ENCODE results near the gene FRMPD3.
"Not testable (repeated sequence)": the region's sequence is repeated elsewhere in the genome, so short reads cannot be mapped to it uniquely, and the experiment has no call there.

Gene FRMPD3

DNA sequence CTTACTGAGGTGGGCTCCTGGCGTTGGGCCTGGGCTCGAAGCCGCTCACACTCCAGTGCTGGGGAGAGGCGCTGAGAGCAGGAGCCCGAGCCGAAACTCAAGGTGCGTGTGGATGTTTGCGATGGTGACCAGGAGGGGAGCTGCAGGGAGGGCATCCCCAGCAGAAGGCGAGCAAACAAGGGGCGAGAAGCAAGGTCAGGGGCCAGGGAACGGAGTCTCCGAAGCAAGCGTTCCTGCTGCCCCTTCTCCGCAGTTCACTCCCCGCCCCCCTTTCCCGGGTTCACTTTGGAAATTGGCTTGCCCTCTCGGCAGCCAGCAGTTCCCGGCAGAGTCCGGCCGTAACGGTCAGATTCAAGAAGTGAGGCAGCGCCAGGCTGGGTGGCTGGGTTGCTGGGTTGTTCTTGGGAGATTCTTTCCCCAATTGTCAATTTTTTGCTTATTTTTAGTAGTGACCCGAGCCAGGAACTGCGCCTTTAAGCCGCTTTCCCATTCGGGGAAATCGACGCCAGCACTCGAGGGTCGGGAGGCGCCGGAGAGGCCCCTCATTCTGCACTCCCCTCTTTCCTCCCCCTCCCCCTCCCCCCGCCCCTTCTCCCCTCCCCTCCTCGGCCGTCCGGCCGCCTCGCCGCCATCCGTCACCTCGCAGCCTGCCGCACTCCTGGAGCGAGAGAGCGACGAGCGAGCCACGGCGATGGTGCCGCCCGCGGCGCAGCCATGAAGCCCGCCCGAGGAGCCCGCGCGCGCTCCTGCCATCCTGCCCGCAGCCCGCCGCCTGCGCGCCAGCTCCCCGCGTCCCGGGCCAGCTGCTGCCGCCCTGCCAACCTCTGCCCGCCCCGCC lies at the start of gene FRMPD3:
Gene FRMPD3 (plus strand): TSS at position 655 of the 838 bp plus-strand sequence. CDS start 76,937 bp downstream, outside the sequence.
- no peak for DNase-seq (ENCODE audit: low read depth in 2 of 2)

DNA sequence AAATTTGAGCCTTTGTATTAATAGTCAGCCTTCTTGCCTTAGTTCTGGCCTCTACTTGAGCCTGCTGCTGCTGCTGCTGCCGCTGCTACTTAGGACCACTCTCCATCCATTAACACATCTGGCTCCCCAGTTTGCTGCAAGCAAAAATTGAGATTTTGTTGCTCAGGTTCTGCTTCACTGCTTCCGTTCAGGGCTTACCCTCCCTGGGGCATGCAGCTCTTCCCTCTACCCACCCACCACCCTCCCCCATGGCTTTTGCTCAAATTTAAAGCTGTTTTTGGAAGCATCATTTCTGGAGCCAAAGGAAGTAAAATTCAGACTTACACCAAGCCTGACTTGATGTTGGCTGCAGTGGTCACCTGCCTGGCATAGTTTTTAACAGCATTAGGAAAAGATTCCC lies 28.9 kb upstream of the FRMPD3 start:
- no peak for DNase-seq (ENCODE audit: low read depth in 2 of 2)

DNA sequence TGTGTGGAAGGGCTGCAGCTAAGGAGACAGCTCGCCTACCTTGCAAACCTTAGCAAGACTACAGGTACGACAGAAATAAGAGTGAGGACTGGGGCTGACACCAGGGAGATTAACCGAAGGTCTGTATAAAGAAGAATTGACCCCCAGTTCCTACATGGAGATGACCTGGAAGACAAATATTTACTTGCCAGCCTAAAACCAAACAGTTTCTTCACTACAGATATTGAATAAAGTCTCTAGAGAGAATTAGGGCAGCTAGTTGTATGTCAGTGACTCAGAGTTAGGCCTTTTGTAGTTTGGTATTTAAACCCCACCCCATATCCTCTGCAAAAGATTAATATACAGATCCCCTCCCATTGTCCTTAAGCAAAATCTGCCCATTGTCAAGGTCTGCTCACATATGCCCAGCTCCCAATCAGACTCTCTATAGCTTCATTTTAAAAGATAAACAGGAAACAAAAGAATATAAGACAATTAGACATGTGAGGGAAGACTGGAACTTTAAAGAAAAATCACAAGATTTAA lies 28.1 kb upstream of the FRMPD3 start:
- DNase-seq (ENCODE audit: low read depth in 2 of 2), result no peak

DNA sequence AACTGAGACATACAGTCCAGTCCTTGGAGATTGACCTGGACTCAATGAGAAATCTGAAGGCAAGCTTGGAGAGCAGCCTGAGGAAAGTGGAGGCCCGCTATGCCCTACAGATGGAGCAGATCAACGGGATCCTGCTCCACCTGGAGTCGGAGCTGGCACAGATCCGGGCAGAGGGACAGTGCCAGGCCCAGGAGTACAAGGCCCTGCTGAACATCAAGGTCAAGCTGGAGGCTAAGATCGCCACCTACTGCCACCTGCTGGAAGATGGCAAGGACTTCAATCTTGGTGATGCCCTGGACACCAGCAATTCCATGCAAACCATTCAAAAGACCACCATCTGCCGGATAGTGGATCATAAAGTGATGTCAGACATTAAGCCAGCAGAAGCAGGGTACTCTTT lies 20.4 kb upstream of the FRMPD3 start:
- DNase-seq (ENCODE audit: low read depth in 2 of 2), result no peak

DNA sequence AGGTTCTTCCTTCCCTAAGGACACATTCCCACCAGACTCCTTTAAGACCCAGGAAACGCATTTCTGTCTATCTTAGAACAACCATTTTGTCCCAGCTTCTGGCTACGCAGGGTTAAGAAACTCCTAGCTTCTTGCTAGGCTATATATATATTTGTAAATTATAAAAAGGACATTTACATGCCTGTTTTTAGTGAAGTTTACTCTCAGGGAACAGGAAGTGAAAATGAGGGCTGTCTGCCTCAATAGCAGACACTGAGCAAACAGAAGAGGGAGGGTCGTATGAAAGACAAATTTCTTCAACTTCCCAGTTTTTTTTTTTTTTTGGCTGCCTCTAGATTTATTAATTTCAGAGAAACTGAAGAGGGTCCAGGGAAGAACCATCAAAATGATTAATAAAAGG lies 9.3 kb upstream of the FRMPD3 start:
- DNase-seq (ENCODE audit: low read depth in 2 of 2), result no peak

- no peak for DNase-seq (ENCODE audit: low read depth in 2 of 2)
Measured at GRCh38 chrX:107440692-107441091, 8.8 kb upstream of the FRMPD3 start.

DNA sequence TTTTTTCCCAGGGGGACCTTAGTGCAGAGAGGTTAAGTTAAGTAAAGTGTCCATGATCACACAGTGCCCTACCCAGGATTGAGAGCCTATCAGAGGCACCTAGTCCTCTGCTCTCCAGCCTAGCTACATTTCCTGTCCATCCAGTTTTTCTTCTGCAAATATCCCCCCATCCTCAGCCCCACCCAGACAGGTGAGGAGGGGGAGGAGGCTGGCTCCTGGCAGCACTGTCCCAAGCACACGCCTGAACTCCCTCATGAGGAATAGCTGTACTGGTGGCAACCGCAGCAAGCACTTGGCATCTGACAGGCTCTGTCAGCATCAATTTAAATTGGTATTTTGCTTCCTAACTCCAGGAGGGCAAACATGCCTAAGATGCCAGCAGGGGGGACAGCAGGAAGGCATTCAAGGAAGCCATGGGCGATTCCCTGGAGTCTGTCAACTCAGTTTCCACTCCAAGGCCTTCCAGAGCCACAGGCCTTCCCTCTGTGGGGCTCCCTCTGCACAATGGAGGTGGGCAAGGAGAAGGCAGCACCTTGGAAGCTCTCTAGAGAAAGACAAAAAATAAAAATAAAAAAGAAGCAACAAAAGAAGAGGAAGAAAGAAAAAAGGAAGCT lies 6.4 kb upstream of the FRMPD3 start:
- DNase-seq (ENCODE audit: low read depth in 2 of 2), result no peak

DNA sequence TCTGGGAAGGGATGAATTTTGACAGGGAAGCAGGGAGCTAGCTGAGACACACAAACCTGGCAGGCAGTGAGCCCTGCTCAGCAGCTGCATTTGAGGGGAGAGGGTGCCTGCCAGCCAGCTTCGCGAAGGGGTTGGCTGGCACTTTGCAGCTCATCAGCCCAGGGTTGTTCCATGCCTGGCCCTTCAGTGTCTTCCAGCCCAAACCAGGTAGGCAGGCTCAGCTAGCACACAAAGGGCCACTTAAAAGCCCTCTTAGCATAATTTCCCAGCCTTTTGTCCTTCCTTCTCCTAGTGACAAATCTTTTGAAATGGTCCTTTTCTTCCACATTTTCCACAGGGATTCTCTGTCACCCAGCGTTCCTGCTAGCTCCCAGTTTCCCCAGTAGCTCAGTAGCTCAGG lies 4.3 kb upstream of the FRMPD3 start:
- DNase-seq (ENCODE audit: low read depth in 2 of 2), result no peak

DNA sequence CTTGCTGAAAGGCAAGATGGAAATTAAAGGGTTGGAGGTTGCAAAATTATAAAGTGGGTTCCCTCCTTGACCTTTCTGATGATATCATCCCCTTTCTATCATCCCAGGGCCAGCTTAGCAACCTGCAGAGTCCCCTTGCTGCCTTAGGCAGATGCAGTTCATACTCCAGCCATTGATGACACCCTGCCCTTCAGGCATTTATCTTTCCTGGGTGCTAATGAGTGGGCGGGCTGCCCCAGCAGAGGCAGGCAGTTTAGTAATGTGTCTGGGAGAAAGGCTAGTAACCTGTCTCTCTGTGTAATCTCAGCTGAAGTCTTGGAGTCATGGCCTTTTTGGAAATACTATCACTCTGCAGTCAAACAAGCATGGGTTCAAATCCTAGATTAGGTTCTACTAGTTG lies 3.8 kb upstream of the FRMPD3 start:
- no peak for DNase-seq (ENCODE audit: low read depth in 2 of 2)

GRCh38 chrX:107447642-107448041 lies 1.8 kb upstream of the FRMPD3 start:
- no peak for DNase-seq (ENCODE audit: low read depth in 2 of 2)

- DNase-seq (ENCODE audit: low read depth in 2 of 2), result no peak
Measured at GRCh38 chrX:107448625-107448997, 841 bp upstream of the FRMPD3 start.

- DNase-seq (ENCODE audit: low read depth in 2 of 2), result no peak
Measured at GRCh38 chrX:107450823-107451509, 1.5 kb downstream of the FRMPD3 start.

DNA sequence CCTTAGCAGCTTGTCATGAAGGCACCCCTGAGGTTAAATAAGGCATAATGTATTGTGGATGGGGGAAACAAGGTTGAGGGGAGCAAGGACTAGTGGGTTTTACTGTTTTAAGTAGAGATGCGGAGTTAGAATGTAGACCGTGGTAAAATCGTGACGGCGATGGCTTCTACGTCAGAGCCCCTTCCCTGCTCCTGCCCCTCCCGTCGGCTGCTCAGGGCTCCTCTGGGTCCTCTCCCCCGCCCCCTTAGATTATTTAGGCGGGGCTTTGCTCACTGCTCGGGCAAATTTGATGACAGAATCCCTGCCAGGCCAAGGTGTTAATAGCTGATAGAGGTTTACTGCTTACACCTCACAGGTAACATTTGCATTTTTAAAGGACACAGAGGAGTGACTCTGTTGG lies 2.3 kb downstream of the FRMPD3 start:
- no peak for DNase-seq (ENCODE audit: low read depth in 2 of 2)

DNA sequence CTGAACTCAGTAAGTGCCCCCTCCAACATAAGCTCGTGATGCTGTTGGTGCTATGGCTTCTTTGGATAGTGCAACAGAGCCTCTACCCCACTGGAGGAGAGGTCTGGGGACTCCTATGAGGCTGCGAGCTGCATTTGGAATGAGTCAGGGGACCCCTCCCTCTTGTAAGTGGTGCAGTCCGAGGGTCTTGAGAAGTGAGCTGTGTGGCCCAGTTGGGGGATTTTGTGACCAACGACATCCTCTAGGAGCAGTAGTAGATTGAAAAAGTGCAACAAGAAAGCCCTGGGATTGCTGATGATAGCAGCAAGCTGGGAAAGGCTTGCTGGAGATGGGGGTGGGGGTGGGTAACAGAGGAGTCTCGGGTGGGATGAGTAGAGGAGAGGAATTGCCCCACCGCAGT lies 3.1 kb downstream of the FRMPD3 start:
- no peak for DNase-seq (ENCODE audit: low read depth in 2 of 2)

GRCh38 chrX:107454302-107454701 lies 4.8 kb downstream of the FRMPD3 start:
- DNase-seq (ENCODE audit: low read depth in 2 of 2), result no peak

GRCh38 chrX:107457289-107457688 lies 7.8 kb downstream of the FRMPD3 start:
- no peak for DNase-seq (ENCODE audit: low read depth in 2 of 2)

DNA sequence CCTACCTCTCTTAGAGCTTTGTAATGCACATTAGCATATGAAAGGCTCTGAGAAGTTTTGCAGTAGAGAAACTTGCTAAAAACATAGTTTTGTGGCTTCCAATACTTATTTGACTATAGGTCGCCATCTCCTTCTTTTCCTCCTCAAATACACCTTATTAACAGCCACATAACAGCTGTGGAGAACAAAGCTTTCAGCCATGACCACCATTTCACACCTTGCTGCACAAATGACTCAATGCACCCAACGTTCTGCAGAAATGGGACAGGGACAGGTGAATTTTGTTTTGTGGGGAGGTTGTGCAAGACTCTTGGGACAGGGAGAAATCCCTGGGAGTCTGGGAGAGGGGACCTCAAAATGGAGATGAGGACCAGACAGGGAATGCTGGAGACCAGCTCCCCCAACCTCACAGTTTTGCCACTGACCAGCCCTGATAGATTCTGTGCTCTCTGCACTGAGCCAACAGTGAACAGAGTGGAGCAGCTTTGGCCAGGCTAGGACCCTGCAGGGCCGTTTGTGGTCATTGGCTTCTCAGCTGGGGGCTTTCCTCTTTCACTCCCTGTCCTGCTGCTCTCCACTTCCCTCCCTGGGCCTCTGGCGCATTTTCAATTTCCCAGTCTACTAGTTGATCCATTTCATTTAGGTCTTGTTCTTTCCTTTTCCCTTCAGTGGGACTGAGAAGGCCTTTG lies 16.6 kb downstream of the FRMPD3 start:
- no peak for DNase-seq (ENCODE audit: low read depth in 2 of 2)

DNA sequence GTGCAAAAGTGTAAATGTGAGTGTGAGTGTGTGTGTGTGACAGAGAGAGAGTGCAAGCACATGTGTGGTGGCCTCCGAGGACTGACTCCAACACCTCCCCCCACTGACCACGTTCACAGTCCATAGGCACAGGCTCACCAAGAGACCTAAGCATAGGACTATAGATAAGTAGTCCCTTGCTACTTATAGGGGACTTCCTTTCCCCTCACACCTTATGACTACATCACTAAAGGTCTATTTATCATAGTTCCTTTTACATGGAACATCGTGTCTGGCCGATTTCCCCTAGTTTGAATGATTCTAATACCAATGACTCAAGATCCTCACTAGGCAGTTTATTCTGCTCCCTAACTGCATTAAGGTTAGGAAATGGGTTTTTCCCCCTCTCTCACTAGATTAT lies 17.8 kb downstream of the FRMPD3 start:
- DNase-seq (ENCODE audit: low read depth in 2 of 2), result no peak

DNA sequence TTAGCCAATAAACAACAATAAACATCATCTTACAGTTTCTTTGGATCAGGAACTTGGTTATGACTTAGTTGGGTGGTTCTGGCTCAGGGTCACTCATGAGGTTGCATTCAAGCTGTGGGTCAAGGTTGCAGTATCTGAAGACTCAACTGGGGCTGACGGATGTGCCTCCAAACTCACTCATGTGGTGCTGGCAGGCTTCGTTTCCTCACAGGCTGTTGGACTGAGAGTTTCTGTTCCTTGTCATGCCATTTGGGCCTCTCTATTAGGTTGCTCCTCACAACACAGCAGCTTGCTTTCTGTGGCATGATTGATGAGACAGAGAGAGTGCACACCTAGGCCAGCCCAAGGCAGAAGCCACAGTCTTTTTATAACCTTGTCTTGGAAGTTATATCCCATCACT lies 20.7 kb downstream of the FRMPD3 start:
- DNase-seq (ENCODE audit: low read depth in 2 of 2), result no peak

GRCh38 chrX:107470971-107471370 lies 21.5 kb downstream of the FRMPD3 start:
- DNase-seq (ENCODE audit: low read depth in 2 of 2), result no peak

GRCh38 chrX:107471420-107471819 lies 22.0 kb downstream of the FRMPD3 start:
- not testable (repeated sequence) for DNase-seq (ENCODE audit: low read depth in 2 of 2)

GRCh38 chrX:107477406-107477805 lies 28.0 kb downstream of the FRMPD3 start:
- no peak for DNase-seq (ENCODE audit: low read depth in 2 of 2)

Data from activated CD8-positive, alpha-beta memory T cell treated with anti-CD3 and anti-CD28 coated beads for 4 hours (primary cell).